Islet of Langerhans (tissue), 1 donor: Measurements from ENCODE around the gene CXCR5.
A peak's percentile ranks its signal among the peaks of the same experiment; 100 is the strongest.

ENCODE experiments used
- FAIRE-seq: peaks from one replicate; lab custom pipeline; 2011; peaks lifted over from hg19 to GRCh38; lab: Jason Lieb, UNC

CXCR5 gene

DNA sequence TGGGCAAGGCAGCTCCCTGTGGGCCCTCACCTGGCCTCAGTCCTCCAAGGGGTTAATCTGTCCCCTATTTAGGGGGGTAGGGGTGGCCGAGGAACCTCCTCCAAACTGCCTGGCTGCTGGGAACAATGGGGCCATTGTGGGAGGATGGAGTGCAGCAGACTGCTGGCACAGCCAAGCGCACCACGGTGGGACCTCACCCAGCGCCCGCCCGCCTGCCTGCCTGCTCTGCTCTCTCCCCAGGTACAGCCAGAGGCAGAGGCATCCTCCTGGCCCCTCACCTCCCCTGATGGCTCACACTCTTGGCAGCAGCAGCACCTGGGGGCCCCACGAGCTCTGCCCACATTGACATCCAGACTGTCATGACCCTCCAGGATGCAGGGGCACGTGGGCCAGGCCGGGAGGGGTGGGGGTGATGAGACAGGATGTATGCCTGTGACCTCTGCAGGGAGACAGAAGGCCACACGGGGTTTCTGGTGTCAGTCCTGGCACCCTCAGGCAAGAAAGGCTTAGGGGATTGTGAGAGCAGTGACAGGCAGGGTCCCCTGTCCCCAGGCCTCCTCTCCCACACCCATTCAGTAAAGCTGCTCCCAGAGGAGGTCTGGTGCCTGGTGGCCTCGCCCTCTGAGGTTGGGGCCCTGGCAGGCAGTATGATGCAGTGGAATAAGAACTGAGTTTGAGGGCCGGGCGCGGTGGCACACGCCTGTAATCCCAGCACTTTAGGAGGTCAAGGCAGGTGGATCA lies 30.7 kb downstream of the CXCR5 start:
- FAIRE-seq: no peak

DNA sequence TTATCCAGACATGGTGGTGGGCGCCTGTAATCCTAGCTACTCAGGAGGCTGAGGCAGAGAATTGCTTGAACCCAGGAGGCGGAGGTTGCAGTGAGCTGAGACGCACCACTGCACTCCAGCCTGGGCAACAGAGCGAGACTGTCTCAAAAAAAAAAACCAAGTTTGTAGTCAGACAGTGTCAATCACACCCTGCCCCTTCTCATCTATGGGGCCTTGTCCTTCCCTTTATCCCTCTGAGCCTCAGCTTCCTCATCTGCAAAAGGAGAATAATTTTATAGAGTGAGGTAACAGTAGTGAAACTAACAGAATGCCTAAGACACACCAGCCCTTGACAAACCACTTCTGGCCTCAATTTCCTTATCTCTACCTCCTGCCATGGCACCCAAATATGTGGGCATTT lies 31.3 kb downstream of the CXCR5 start:
- no peak for FAIRE-seq

DNA sequence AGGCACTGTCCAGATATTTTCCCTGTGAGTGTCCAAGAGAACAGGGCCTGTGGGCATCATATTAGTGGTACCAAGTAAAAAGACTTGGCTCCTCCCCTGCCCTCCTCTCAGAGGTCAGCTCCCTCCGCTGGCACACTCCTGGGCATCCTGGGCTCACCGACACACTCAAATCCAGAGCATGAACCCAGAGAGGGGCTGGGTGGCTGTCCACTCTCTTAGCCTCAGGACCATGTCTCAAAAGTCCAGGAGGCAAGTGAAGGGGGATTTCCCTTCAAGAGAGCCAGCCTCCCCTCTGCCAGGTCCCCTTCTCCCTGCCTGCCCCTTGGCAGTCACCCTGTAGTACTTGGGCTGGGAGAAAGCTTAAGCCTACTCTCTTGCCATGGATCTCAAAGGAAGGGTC lies 31.7 kb downstream of the CXCR5 start:
- no peak for FAIRE-seq

DNA sequence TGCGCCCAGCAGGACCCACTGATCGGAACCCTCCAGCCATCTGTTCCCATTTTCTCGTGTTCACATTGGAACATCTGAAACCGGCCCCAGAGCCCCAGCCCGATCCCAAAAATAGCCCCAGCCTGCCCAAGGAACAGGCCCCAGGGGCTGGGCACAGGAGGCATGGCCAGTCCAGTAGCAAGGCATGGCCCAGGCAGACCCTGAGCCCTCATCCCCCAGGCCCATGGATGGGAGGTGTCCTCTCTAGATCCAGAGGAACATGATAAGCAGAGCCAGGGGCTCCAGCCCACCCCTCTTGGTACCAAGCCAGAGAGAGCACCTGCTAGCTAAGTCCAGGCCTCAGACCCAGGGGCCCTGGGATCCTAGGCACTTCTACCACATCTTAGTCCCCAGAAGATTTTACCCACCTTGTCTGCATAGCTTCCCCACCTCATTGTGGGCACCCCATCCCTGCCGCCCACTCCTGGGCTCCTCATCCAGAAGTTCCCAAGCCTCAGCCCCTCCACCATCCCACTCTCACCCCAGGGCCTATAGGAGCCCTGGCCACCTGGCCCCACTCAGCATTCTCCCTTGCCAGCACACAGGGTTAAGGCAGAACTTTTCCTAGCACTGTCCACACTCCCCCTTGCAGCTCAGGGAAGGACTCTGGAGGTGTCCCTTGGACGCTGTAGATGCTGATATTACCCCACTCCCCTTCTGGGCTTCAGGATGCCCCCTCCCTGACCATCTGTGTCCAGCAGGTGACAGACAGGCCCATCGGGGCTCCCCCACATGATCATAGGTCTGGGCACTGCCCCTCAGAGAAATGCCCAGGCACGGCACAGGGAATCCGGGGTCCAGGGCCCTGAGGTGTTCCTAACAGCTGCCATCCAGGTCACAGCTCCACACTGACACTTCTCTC lies 32.5 kb downstream of the CXCR5 start:
- FAIRE-seq: no peak

- FAIRE-seq: no peak
Observed at GRCh38 chr11:118916842-118917388, 33.2 kb downstream of the CXCR5 start.

GRCh38 chr11:118917481-118918127 lies 33.9 kb downstream of the CXCR5 start:
- no peak for FAIRE-seq

DNA sequence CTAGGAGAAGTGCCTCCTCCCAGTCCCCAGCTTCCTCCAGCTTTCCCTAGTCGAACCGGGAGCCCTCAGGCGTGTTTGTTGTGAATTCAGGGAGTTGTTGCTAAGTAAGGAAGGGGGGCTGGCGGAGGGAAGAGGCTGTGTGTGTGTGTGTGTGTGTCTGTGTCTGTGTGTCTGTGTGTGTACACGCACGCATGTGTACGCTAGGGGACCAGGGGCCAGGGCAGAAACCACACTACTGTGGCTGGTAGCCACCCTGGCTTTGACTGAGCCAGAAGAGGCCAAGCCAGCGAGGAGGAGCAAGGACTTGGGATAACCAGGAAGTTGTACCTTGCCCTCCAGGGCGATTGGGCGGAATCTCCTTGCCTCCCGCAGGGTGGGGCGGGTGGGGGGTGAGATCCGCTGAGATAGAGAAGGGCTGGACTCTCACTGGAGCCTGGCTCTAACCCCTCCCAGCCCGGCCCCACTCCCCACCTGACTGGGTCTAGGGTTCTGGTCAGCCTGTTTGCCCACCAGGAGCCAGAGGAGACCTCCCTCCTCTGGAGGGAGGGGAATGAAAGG lies 34.5 kb downstream of the CXCR5 start:
- FAIRE-seq: no peak

DNA sequence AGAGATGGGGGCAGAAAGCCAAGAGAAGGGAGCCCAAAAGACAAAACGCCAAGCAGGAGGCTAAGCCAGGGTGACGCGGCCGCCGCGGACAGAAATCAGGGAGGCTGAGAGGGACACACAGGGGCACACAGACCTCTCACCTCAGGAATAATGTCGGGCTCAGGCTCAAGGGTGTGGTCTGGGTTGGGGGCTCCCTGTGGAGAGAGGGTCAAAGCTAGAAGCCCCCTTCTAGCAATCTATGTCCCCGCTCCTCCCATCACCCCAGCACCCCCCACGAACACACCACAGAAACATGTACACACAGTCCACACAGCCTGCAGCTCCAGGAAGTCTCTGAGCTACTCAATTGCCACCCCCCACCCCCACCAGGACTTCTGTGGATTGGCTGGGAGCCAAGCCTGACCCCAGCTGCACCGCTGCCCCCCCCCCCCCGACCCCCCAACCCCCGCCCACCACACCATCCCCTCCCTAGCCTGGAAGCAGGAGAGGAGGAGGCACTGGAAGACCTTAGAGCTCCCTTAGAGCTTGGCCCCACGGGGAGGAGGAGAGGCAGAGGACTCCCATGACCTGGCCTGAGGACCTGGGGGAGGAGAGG lies 35.1 kb downstream of the CXCR5 start:
- FAIRE-seq: no peak

- FAIRE-seq: no peak
Observed at GRCh38 chr11:118921121-118921928, 37.6 kb downstream of the CXCR5 start.

GRCh38 chr11:118921929-118922744 lies 38.4 kb downstream of the CXCR5 start:
- no peak for FAIRE-seq

DNA sequence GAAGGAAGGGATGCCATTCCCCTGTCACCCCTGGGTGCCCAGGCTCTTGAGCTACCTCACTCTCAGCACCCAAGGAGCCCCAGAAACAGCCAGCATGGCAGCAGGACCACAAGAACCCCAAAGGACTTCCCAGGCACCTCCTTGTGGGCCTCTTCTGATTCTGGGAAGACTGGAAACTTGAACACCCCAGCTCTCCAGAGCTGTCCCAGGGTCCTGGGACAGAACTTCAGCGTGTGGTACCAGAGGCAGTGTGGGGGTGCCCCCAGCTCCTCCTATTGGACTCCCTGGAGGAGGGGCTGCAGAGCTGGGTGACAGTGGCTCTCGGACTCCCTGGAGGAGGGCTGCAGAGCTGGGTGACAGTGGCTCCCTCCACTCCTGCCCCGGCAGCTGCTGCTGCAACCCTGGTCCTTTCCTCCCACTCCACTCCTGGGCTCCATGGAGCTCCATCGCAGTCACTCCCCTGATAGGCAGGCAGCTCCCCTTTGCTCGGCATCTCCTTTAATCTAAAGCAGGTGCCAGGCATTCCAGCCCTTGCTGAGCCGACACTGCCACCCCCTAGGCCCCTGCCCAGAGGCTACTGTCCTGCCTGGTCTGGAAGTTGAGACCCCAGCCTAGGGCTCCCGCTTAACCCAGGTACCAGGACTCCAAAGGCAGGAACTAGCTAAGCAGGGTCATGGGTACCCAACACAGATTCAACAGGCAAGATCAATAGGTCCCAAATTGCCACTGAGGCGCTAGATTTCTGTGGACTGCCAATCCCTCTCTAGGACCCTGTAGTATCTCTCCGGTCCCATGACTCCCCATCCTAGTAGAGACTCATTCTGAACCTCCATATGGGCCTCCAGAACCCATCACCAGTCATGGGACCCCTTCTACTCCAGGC lies 39.3 kb downstream of the CXCR5 start:
- no peak for FAIRE-seq

- no peak for FAIRE-seq
Observed at GRCh38 chr11:118923721-118924587, 40.3 kb downstream of the CXCR5 start.

GRCh38 chr11:118924591-118925585 lies 41.2 kb downstream of the CXCR5 start:
- no peak for FAIRE-seq

GRCh38 chr11:118927554-118928100 lies 43.9 kb downstream of the CXCR5 start:
- no peak for FAIRE-seq

- FAIRE-seq: peak; percentile 79
Observed at GRCh38 chr11:118928101-118928869, 44.6 kb downstream of the CXCR5 start.
